GM12874 (cell line): ENCODE results near the gene DSCAML1.

ENCODE experiments used
- CTCF ChIP-seq: IDR thresholded peaks from 2 replicates; pipeline ENCODE4 v1.5.1; 2011; ENCODE audit warnings: low read depth, mild to moderate bottlenecking, control low read depth, low read length, moderate library complexity; ENCODE audit not compliant: insufficient read depth

The DSCAML1 gene

GRCh38 chr11:117437041-117437790 is 359.8 kb downstream of the DSCAML1 start:
- TF ChIP-seq CTCF: no peak

- no peak for TF ChIP-seq CTCF
Measured at GRCh38 chr11:117435326-117435725, 361.7 kb downstream of the DSCAML1 start.

- no peak for TF ChIP-seq CTCF
Measured at GRCh38 chr11:117434481-117434880, 362.5 kb downstream of the DSCAML1 start.

DNA sequence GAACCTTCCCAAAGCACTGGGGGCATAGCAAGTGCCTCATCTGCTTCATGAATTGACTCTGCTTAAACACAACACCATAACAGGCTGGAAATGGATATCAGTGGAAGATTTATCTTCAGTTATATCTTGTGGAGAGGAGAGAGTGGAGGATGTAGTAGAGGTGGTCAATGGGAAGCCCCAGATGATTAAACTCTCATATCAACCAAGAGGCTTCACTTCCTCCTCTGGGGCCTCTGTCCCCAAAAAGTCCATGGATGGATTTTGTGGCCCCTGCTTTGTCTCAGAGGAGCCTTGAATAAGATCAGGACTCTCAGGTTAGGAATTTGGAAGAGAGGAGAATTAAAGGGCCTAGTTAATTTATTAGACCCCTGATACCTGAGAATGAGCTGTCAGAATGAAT is 363.3 kb downstream of the DSCAML1 start:
- TF ChIP-seq CTCF: no peak

DNA sequence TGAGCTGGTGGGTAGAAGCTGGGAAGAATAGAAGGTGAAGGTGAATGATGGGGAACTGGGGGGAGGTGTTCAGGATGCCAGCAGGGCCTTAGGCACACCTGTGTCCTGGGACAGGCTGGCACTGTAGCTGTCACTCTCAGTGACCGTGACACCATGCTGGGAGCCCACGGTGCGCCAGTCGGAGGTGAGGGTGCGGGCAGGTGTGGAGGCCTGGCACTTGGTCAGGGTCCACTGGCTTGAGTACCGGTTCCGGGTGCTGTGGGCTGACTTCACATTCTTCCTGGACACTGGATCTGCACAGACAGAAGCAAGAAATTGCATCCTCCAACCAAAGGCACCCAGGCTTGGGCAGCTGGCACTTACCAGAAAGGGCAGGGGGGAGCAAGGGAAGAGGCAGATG is 365.6 kb downstream of the DSCAML1 start:
- TF ChIP-seq CTCF: no peak

- TF ChIP-seq CTCF: no peak
Measured at GRCh38 chr11:117430293-117430955, 366.6 kb downstream of the DSCAML1 start.

- no peak for TF ChIP-seq CTCF
Measured at GRCh38 chr11:117428856-117429229, 368.2 kb downstream of the DSCAML1 start.
